ENCODE data around the gene NTN1.

DNA sequence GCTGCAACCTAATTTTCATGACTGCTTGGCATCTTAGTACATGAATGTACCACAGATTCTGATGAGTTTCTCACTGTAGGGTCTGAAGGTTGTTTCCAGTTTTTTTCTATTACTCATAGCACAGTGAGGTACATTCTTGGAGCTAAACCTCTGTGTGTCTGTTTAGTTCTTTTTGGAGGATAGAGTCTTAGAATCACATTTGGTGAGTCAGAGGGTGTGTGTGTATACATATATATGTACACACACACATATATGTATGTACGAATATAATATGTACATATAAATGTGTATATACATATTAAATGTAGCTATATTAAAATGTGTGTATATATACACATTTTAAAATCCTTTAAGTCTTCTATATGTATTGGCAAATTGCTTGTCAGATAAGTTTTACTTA, 72.9 kb downstream of the NTN1 start:
- TF ChIP-seq, protein P1, sequence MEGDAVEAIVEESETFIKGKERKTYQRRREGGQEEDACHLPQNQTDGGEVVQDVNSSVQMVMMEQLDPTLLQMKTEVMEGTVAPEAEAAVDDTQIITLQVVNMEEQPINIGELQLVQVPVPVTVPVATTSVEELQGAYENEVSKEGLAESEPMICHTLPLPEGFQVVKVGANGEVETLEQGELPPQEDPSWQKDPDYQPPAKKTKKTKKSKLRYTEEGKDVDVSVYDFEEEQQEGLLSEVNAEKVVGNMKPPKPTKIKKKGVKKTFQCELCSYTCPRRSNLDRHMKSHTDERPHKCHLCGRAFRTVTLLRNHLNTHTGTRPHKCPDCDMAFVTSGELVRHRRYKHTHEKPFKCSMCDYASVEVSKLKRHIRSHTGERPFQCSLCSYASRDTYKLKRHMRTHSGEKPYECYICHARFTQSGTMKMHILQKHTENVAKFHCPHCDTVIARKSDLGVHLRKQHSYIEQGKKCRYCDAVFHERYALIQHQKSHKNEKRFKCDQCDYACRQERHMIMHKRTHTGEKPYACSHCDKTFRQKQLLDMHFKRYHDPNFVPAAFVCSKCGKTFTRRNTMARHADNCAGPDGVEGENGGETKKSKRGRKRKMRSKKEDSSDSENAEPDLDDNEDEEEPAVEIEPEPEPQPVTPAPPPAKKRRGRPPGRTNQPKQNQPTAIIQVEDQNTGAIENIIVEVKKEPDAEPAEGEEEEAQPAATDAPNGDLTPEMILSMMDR (IDR thresholded peaks at IDR 0.05; ENCODE audit: low read length): no peak
- no peak for TF ChIP-seq EZH2 (IDR thresholded peaks at IDR 0.05; ENCODE audit: borderline replicate concordance, low read length)

Measured in OCI-LY1 (cell line).